ENCODE measurements around the gene TBC1D3G. TPM values are rescaled to one million over a fixed set of nuclear protein-coding genes. Genes with fewer than 3 reads are reported as not detected.
"Not testable (repeated sequence)": the region's sequence is repeated elsewhere in the genome, so short reads cannot be mapped to it uniquely, and the experiment has no call there.

TBC1D3G gene
- total RNA-seq = not detected

DNA sequence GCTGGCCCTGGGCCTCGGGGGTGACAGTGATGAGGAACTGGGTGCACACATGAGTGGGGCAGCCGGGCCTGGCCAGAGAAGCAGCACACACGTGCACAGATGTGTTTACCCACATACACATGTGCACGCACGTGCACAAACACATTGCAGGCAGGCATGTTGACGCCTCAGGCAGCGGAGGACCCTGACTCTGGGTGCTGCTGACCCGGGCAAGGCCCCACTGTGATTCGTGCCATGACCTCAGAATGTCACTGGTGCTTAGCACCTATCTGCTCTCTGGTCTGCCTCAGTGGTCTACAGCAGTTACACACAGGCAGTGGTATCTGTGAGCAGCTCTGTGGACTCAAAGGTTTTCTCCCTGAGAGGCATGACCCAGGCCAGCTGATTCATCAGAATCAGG is at the start of gene TBC1D3G:
Gene TBC1D3G (plus strand): TSS at position 301 of the 400 bp plus-strand sequence. CDS start 1,528 bp downstream, outside the sequence.
- not testable (repeated sequence) for H3K36me3 ChIP-seq (ENCODE audit: control insufficient read depth in 3 of 3, insufficient read depth in 3 of 3, low read length in 3 of 3); H3K4me3 ChIP-seq (ENCODE audit: low read length in 3 of 3); H3K27ac ChIP-seq (ENCODE audit: low read depth, low read length); H3K4me1 ChIP-seq (ENCODE audit: control insufficient read depth in 3 of 3, insufficient read depth in 3 of 3, low read length in 3 of 3); H3K9me3 ChIP-seq (ENCODE audit: control insufficient read depth in 3 of 3, low read length in 3 of 3); H3K9ac ChIP-seq (ENCODE audit: low read depth in 1 of 3, low read length in 3 of 3); H3K27me3 ChIP-seq (ENCODE audit: control insufficient read depth in 3 of 3, insufficient read depth in 3 of 3, low read length in 3 of 3)

GRCh38 chr17:36283256-36283655 is 40.4 kb upstream of the TBC1D3G start:
- H3K9ac ChIP-seq (ENCODE audit: low read depth in 1 of 3, low read length in 3 of 3); H3K4me3 ChIP-seq (ENCODE audit: low read length in 3 of 3); H3K36me3 ChIP-seq (ENCODE audit: control insufficient read depth in 3 of 3, insufficient read depth in 3 of 3, low read length in 3 of 3); H3K27ac ChIP-seq (ENCODE audit: low read depth, low read length); H3K4me1 ChIP-seq (ENCODE audit: control insufficient read depth in 3 of 3, insufficient read depth in 3 of 3, low read length in 3 of 3); H3K9me3 ChIP-seq (ENCODE audit: control insufficient read depth in 3 of 3, low read length in 3 of 3); H3K27me3 ChIP-seq (ENCODE audit: control insufficient read depth in 3 of 3, insufficient read depth in 3 of 3, low read length in 3 of 3): not testable (repeated sequence)

DNA sequence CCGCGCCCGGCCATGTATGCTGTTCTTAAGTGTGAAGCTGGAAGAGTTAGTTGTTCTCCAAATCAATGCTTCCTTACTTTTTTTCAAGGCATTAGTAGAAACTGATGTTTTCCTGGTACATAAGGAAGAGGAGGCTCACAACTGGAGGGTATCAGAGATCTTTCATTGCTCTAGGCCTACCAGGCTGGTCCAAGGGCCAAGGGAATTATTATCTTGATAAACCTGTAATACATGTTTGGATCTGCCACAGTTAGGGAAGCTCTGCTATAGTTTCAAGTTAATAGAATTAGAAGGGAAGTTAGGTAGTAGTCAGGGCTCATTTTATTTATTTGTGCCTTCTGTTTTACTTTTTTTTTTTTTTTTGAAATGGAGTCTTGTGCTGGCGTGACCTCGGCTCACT is 39.5 kb upstream of the TBC1D3G start:
- H3K27ac ChIP-seq (ENCODE audit: low read depth, low read length); H3K36me3 ChIP-seq (ENCODE audit: control insufficient read depth in 3 of 3, insufficient read depth in 3 of 3, low read length in 3 of 3); H3K27me3 ChIP-seq (ENCODE audit: control insufficient read depth in 3 of 3, insufficient read depth in 3 of 3, low read length in 3 of 3); H3K4me1 ChIP-seq (ENCODE audit: control insufficient read depth in 3 of 3, insufficient read depth in 3 of 3, low read length in 3 of 3); H3K9ac ChIP-seq (ENCODE audit: low read depth in 1 of 3, low read length in 3 of 3); H3K4me3 ChIP-seq (ENCODE audit: low read length in 3 of 3); H3K9me3 ChIP-seq (ENCODE audit: control insufficient read depth in 3 of 3, low read length in 3 of 3): not testable (repeated sequence)

- H3K27me3 ChIP-seq (ENCODE audit: control insufficient read depth in 3 of 3, insufficient read depth in 3 of 3, low read length in 3 of 3); H3K4me3 ChIP-seq (ENCODE audit: low read length in 3 of 3); H3K9me3 ChIP-seq (ENCODE audit: control insufficient read depth in 3 of 3, low read length in 3 of 3); H3K9ac ChIP-seq (ENCODE audit: low read depth in 1 of 3, low read length in 3 of 3); H3K4me1 ChIP-seq (ENCODE audit: control insufficient read depth in 3 of 3, insufficient read depth in 3 of 3, low read length in 3 of 3); H3K36me3 ChIP-seq (ENCODE audit: control insufficient read depth in 3 of 3, insufficient read depth in 3 of 3, low read length in 3 of 3); H3K27ac ChIP-seq (ENCODE audit: low read depth, low read length): not testable (repeated sequence)
Measured at GRCh38 chr17:36289965-36290612, 33.6 kb upstream of the TBC1D3G start.

GRCh38 chr17:36295161-36295560 is 28.5 kb upstream of the TBC1D3G start:
- H3K4me3 ChIP-seq (ENCODE audit: low read length in 3 of 3); H3K9me3 ChIP-seq (ENCODE audit: control insufficient read depth in 3 of 3, low read length in 3 of 3); H3K27ac ChIP-seq (ENCODE audit: low read depth, low read length); H3K9ac ChIP-seq (ENCODE audit: low read depth in 1 of 3, low read length in 3 of 3); H3K27me3 ChIP-seq (ENCODE audit: control insufficient read depth in 3 of 3, insufficient read depth in 3 of 3, low read length in 3 of 3); H3K36me3 ChIP-seq (ENCODE audit: control insufficient read depth in 3 of 3, insufficient read depth in 3 of 3, low read length in 3 of 3); H3K4me1 ChIP-seq (ENCODE audit: control insufficient read depth in 3 of 3, insufficient read depth in 3 of 3, low read length in 3 of 3): not testable (repeated sequence)

- H3K27ac ChIP-seq (ENCODE audit: low read depth, low read length); H3K36me3 ChIP-seq (ENCODE audit: control insufficient read depth in 3 of 3, insufficient read depth in 3 of 3, low read length in 3 of 3); H3K9me3 ChIP-seq (ENCODE audit: control insufficient read depth in 3 of 3, low read length in 3 of 3); H3K4me3 ChIP-seq (ENCODE audit: low read length in 3 of 3); H3K9ac ChIP-seq (ENCODE audit: low read depth in 1 of 3, low read length in 3 of 3); H3K4me1 ChIP-seq (ENCODE audit: control insufficient read depth in 3 of 3, insufficient read depth in 3 of 3, low read length in 3 of 3); H3K27me3 ChIP-seq (ENCODE audit: control insufficient read depth in 3 of 3, insufficient read depth in 3 of 3, low read length in 3 of 3): not testable (repeated sequence)
Measured at GRCh38 chr17:36315736-36316135, 7.9 kb upstream of the TBC1D3G start.

DNA sequence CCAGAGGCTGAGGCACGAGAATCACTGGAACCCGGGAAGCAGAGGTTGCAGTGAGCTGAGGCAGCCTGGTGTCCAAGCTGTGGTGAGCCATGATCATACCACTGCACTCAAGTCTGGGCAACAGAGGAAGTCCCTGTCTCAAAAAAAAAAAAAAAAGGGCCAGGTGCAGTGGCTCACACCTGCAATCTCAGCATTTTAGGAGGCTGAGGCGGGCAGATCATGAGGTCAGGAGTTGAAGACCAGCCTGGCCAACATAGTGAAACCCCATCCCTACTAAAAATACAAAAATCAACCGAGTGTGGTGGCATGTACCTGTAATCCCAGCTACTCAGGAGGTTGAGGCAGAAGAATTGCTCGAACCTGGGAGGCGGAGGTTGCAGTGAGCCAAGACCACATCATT is 38.8 kb downstream of the TBC1D3G start:
- not testable (repeated sequence) for H3K4me3 ChIP-seq (ENCODE audit: low read length in 3 of 3); H3K9me3 ChIP-seq (ENCODE audit: control insufficient read depth in 3 of 3, low read length in 3 of 3); H3K27ac ChIP-seq (ENCODE audit: low read depth, low read length); H3K9ac ChIP-seq (ENCODE audit: low read depth in 1 of 3, low read length in 3 of 3); H3K36me3 ChIP-seq (ENCODE audit: control insufficient read depth in 3 of 3, insufficient read depth in 3 of 3, low read length in 3 of 3); H3K27me3 ChIP-seq (ENCODE audit: control insufficient read depth in 3 of 3, insufficient read depth in 3 of 3, low read length in 3 of 3); H3K4me1 ChIP-seq (ENCODE audit: control insufficient read depth in 3 of 3, insufficient read depth in 3 of 3, low read length in 3 of 3)

- H3K27me3 ChIP-seq (ENCODE audit: control insufficient read depth in 3 of 3, insufficient read depth in 3 of 3, low read length in 3 of 3); H3K27ac ChIP-seq (ENCODE audit: low read depth, low read length); H3K4me1 ChIP-seq (ENCODE audit: control insufficient read depth in 3 of 3, insufficient read depth in 3 of 3, low read length in 3 of 3); H3K9me3 ChIP-seq (ENCODE audit: control insufficient read depth in 3 of 3, low read length in 3 of 3); H3K36me3 ChIP-seq (ENCODE audit: control insufficient read depth in 3 of 3, insufficient read depth in 3 of 3, low read length in 3 of 3); H3K4me3 ChIP-seq (ENCODE audit: low read length in 3 of 3); H3K9ac ChIP-seq (ENCODE audit: low read depth in 1 of 3, low read length in 3 of 3): not testable (repeated sequence)
Measured at GRCh38 chr17:36375938-36376337, 52.3 kb downstream of the TBC1D3G start.

Small RNA genes within 50 kb of the gene (small RNA-seq; reads per million reads assigned to genes)
- gene RF00019 = not detected

Other genes with a start within 250 kb of the TBC1D3G start
- gene CCL3, start 233.7 kb upstream of the TBC1D3G start, total RNA-seq = 7.3 TPM
- gene CCL4, start 220.1 kb upstream of the TBC1D3G start, total RNA-seq = 1.6 TPM
- gene TBC1D3B, start 147.2 kb upstream of the TBC1D3G start, total RNA-seq = not detected
- gene CCL3L1, start 127.1 kb upstream of the TBC1D3G start, total RNA-seq = 1.6 TPM
- 1.6 TPM for gene CCL4L2, start 112.8 kb upstream of the TBC1D3G start, total RNA-seq
- under 0.01 TPM for gene TBC1D3I, start 59.3 kb upstream of the TBC1D3G start, total RNA-seq
- not detected for gene TBC1D3H, start 64.6 kb downstream of the TBC1D3G start, total RNA-seq
- gene ZNHIT3, start 162.8 kb downstream of the TBC1D3G start, total RNA-seq = 37.1 TPM
- 20.9 TPM for gene MYO19, start 211.0 kb downstream of the TBC1D3G start, total RNA-seq
- gene PIGW, start 211.1 kb downstream of the TBC1D3G start, total RNA-seq = 4.7 TPM
- gene GGNBP2, start 221.0 kb downstream of the TBC1D3G start, total RNA-seq = 44.9 TPM